IMR-90 (cell line): Measurements from ENCODE around the gene DCUN1D3.

Experiments
- CEBPB ChIP-seq: IDR thresholded peaks from 2 replicates; pipeline ENCODE4 v1.6.1; 2012; ENCODE audit warnings: low read depth, low read length, improper control_type of control experiment
- CHD1 ChIP-seq: IDR thresholded peaks from 2 replicates; pipeline ENCODE4 v1.6.1; 2012; ENCODE audit warnings: low read depth, low read length, improper control_type of control experiment
- ELK1 ChIP-seq: fragments of 150-350 bp; IDR thresholded peaks from 2 replicates; pipeline ENCODE4 v1.6.1; 2016; ENCODE audit warnings: low read depth, mild to moderate bottlenecking, low read length, moderate library complexity, borderline replicate concordance
- MAFK ChIP-seq: IDR thresholded peaks from 2 replicates; pipeline ENCODE4 v1.6.1; 2012; ENCODE audit warnings: low read depth, low read length, improper control_type of control experiment
- MXI1 ChIP-seq: IDR thresholded peaks from 2 replicates; pipeline ENCODE4 v1.6.1; 2012; ENCODE audit warnings: low read depth, mild to moderate bottlenecking, low read length, moderate library complexity, borderline replicate concordance
- POLR2A ChIP-seq: IDR thresholded peaks from 2 replicates; pipeline ENCODE4 v1.6.1; 2012; ENCODE audit warnings: mild to moderate bottlenecking, low read depth, low read length
- RAD21 ChIP-seq: IDR thresholded peaks from 2 replicates; pipeline ENCODE4 v1.6.1; 2012; ENCODE audit warnings: low read length, improper control_type of control experiment
- RCOR1 ChIP-seq: IDR thresholded peaks from 2 replicates; pipeline ENCODE4 v1.6.1; 2012; ENCODE audit warnings: mild to moderate bottlenecking, low read length, improper control_type of control experiment; ENCODE audit not compliant: insufficient replicate concordance
- RFX5 ChIP-seq: IDR thresholded peaks from 2 replicates; pipeline ENCODE4 v1.8.0; 2012; ENCODE audit warnings: low read depth, mild to moderate bottlenecking, low read length, moderate library complexity
- SMC3 ChIP-seq: fragments of 150-350 bp; IDR thresholded peaks from 2 replicates; pipeline ENCODE4 v1.6.1; 2016; ENCODE audit warnings: low read depth, mild to moderate bottlenecking, antibody characterized with exemption, low read length, moderate library complexity
- USF2 ChIP-seq: fragments of 150-350 bp; IDR thresholded peaks from 2 replicates; pipeline ENCODE4 v1.6.1; 2017; ENCODE audit warnings: mild to moderate bottlenecking, antibody characterized with exemption, low read length, low read depth
- TF ChIP-seq, protein P1 (sequence below): conservative IDR thresholded peaks from 2 replicates; pipeline ENCODE4 v1.5.1; 2012; ENCODE audit warnings: mild to moderate bottlenecking, low read depth, low read length, improper control_type of control experiment

- TF ChIP-seq, protein P1, sequence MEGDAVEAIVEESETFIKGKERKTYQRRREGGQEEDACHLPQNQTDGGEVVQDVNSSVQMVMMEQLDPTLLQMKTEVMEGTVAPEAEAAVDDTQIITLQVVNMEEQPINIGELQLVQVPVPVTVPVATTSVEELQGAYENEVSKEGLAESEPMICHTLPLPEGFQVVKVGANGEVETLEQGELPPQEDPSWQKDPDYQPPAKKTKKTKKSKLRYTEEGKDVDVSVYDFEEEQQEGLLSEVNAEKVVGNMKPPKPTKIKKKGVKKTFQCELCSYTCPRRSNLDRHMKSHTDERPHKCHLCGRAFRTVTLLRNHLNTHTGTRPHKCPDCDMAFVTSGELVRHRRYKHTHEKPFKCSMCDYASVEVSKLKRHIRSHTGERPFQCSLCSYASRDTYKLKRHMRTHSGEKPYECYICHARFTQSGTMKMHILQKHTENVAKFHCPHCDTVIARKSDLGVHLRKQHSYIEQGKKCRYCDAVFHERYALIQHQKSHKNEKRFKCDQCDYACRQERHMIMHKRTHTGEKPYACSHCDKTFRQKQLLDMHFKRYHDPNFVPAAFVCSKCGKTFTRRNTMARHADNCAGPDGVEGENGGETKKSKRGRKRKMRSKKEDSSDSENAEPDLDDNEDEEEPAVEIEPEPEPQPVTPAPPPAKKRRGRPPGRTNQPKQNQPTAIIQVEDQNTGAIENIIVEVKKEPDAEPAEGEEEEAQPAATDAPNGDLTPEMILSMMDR, result no peak
- no peak for TF ChIP-seq POLR2A
- TF ChIP-seq RFX5, result no peak
- TF ChIP-seq CHD1, result no peak
- TF ChIP-seq CEBPB, result peak; percentile 97
- no peak for TF ChIP-seq RCOR1
- TF ChIP-seq SMC3, result peak; percentile 31; the same call in 1 of the 2 replicates
- TF ChIP-seq MXI1, result no peak
- TF ChIP-seq MAFK, result no peak
- peak; percentile 34; the same call in 1 of the 2 replicates for TF ChIP-seq RAD21
- no peak for TF ChIP-seq USF2
- TF ChIP-seq ELK1, result no peak
Observed at GRCh38 chr16:20851601-20852000, 48.6 kb downstream of the DCUN1D3 start.
